LNCaP clone FGC (cell line): ENCODE results near the gene HDHD5.

Experiments
- DNase-seq: peaks from one replicate; pipeline ENCODE4 v3.0.0-alpha.2; 2011; ENCODE audit warnings: low read depth
- H3K4me3 ChIP-seq: 2 replicates; pipeline ENCODE4 v1.5.1; 2011; ENCODE audit warnings: mild to moderate bottlenecking, low read depth, low read length, control low read depth
- CTCF ChIP-seq: IDR thresholded peaks from 2 replicates; pipeline ENCODE4 v1.5.1; 2012; ENCODE audit warnings: mild to moderate bottlenecking; ENCODE audit not compliant: control insufficient read depth, insufficient read depth; ENCODE audit errors: extremely low read depth

The HDHD5 gene

DNA sequence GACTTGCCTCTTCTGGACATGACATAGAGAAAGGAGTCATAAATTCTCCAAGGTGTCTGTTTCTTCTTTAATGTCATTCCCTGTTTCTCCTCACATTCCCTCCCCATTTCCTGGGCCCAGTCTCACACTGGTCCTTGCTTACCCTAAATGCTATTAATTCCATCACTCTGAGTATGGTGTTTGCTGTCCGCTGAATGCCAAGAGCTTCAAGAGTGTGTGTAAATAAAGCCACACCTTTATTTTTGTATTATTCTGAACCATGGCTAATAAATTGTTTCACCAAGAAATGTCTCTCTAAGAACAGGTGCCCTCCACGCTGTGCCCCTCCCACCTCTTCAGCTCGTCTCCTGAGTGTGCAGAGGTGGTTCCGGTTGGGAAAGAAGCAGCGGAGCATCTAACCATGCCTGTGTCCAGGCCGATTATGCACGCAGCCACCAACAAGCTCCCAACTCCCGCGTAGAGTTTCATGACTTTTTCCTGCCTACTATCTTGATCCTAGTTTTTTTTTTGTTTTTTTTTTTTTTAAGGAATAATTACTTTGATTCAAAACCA is 46.5 kb downstream of the HDHD5 start:
- DNase-seq: no peak
- no peak overlapping the region for H3K4me3 ChIP-seq
- TF ChIP-seq CTCF: no peak

DNA sequence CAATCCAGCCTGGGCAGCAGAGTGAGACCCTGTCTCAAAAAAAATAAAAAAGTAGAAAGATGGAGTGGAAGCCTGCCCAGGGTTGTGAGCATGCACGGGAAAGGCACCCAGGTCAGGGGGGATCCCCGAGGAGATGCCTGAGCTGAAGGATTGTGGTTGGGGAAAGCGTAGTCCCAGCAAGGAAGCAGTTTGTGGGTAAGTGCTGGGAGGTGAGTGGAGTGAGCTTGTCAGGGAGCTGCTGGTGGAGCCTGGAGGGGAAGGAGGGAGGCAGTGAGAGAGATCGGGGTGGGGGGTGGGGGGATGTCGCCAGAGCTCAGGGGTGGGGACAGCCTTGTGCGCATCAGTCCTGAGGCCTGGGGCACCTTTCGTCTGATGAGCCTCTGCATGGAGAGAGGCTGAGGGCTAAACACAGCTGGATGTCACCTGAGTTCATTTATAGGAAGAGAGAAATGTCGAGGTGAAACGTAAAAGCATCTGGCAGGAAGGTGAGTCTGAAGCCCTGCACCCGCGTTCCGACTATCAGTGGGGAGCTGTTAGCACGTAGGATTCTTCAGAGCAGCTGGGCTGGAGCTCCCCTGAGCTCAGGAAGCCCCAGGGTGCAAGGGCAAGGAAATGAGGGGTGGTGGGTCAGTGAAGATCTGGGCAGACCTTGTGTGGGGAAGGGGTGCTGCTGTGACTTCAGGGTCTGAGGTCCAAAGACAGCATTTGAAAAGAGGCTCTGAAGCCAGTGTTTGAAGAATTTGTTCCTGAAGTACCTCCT is 48.1 kb downstream of the HDHD5 start:
- no peak overlapping the region for H3K4me3 ChIP-seq
- no peak for DNase-seq
- TF ChIP-seq CTCF: no peak

GRCh38 chr22:17109976-17110375 is 49.1 kb downstream of the HDHD5 start:
- no peak for TF ChIP-seq CTCF
- H3K4me3 ChIP-seq: no peak overlapping the region
- no peak for DNase-seq

- no peak overlapping the region for H3K4me3 ChIP-seq
- no peak for DNase-seq
- TF ChIP-seq CTCF: no peak
These were observed 49.8 kb downstream of the HDHD5 start for GRCh38 chr22:17109113-17109865.

DNA sequence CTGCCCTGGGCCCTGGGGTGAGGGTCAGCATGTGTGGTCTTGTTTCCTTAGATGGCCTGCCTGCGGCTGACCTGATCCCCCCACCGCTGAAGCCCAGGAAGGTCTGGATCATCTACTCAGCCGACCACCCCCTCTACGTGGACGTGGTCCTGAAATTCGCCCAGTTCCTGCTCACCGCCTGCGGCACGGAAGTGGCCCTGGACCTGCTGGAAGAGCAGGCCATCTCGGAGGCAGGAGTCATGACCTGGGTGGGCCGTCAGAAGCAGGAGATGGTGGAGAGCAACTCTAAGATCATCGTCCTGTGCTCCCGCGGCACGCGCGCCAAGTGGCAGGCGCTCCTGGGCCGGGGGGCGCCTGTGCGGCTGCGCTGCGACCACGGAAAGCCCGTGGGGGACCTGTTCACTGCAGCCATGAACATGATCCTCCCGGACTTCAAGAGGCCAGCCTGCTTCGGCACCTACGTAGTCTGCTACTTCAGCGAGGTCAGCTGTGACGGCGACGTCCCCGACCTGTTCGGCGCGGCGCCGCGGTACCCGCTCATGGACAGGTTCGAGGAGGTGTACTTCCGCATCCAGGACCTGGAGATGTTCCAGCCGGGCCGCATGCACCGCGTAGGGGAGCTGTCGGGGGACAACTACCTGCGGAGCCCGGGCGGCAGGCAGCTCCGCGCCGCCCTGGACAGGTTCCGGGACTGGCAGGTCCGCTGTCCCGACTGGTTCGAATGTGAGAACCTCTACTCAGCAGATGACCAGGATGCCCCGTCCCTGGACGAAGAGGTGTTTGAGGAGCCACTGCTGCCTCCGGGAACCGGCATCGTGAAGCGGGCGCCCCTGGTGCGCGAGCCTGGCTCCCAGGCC is 50.6 kb downstream of the HDHD5 start:
- no peak overlapping the region for H3K4me3 ChIP-seq
- DNase-seq: no peak
- no peak for TF ChIP-seq CTCF

DNA sequence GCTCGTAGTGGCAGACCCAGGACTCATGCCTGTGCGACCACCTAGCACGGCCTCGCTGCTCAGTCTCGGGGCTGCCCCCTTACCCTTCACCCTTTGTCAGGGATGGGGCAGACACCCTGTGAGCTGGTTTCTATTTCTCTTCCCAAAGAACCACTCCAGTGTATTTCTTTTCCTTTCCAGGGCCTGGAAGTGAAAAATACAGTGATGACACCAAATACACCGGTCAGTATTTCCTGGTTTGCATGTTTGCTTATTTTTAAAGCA is 51.6 kb downstream of the HDHD5 start:
- no peak overlapping the region for H3K4me3 ChIP-seq
- TF ChIP-seq CTCF: no peak
- no peak for DNase-seq
